Measurements from ENCODE around the gene TRAF7.
"Not testable (repeated sequence)": the region's sequence is repeated elsewhere in the genome, so short reads cannot be mapped to it uniquely, and the experiment has no call there.

TRAF7 gene

DNA sequence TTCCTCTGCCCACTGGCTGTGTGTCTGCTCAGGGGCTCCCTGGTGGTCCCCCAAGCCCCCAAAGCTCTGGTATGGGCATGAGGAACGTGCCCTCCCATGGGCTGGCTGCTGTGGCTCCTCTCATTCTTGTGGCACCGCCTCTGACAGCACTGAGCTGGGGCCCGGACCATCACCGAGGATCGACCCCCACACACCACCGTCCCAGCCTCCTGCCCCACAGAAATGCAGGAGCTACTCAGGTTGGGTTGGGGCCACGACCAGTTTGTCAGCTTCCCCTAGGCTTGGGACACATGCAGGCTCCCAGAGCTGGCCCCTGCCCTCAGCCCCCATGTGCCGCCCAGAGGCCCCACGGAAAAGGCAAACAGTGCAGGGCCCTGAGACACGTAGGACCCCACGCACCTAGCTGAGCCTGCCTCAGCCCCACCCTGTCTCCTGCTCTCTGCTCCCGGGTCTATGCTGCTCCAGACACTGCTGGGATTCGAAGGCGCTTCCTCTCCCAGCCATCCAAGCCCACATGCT, 44.1 kb downstream of the TRAF7 start:
- no peak for DNase-seq (ENCODE audit: low read depth, low spot score)

GRCh38 chr16:2200313-2200712, 44.7 kb downstream of the TRAF7 start:
- DNase-seq (ENCODE audit: low read depth, low spot score): no peak

- DNase-seq (ENCODE audit: low read depth, low spot score): not testable (repeated sequence)
Measured at GRCh38 chr16:2203119-2203688, 47.6 kb downstream of the TRAF7 start.

- no peak for DNase-seq (ENCODE audit: low read depth, low spot score)
Measured at GRCh38 chr16:2204416-2205103, 49.0 kb downstream of the TRAF7 start.

GRCh38 chr16:2205104-2205966, 49.8 kb downstream of the TRAF7 start, which contains the start of gene MLST8:
Gene MLST8, plus strand, starts transcription at chr16:2205454. Its CDS starts 632 bp downstream, at chr16:2206086.
- DNase-seq (ENCODE audit: low read depth, low spot score): peak; percentile 95

GRCh38 chr16:2205967-2206313, 50.4 kb downstream of the TRAF7 start:
- no peak for DNase-seq (ENCODE audit: low read depth, low spot score)

DNA sequence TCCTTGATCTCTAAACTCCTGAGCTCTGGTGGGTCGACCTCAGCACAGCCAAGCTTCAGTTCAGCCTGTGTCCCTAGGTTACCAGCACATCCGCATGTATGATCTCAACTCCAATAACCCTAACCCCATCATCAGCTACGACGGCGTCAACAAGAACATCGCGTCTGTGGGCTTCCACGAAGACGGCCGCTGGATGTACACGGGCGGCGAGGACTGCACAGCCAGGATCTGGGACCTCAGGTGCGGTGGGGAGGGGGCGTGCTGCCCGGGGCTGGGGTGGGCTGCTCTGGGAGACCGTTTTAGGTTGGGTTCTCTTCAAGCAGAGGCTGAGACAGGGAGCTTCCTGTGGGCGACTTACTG, 50.8 kb downstream of the TRAF7 start:
- no peak for DNase-seq (ENCODE audit: low read depth, low spot score)

- no peak for DNase-seq (ENCODE audit: low read depth, low spot score)
Measured at GRCh38 chr16:2206780-2207433, 51.3 kb downstream of the TRAF7 start.

- no peak for DNase-seq (ENCODE audit: low read depth, low spot score)
Measured at GRCh38 chr16:2207872-2208271, 52.3 kb downstream of the TRAF7 start.

- DNase-seq (ENCODE audit: low read depth, low spot score): no peak
Measured at GRCh38 chr16:2208308-2208707, 52.7 kb downstream of the TRAF7 start.

DNA sequence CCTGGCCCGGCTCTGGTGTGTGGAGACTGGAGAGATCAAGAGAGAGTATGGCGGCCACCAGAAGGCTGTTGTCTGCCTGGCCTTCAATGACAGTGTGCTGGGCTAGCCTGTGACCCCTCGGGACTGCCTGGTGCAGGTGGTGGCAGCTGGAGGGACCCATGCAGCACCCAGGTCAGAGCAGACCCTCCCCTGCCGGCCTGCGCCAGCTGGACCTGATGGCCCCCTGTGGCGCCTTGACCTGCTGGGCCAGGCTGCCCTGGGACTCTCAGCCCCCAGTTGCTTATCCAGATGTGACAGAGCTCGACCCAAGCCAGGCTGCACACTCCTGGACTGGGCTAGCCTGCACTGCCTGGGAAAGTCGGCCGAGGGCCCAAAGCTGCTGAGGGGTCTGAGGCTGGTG, 53.2 kb downstream of the TRAF7 start:
- DNase-seq (ENCODE audit: low read depth, low spot score): no peak

DNA sequence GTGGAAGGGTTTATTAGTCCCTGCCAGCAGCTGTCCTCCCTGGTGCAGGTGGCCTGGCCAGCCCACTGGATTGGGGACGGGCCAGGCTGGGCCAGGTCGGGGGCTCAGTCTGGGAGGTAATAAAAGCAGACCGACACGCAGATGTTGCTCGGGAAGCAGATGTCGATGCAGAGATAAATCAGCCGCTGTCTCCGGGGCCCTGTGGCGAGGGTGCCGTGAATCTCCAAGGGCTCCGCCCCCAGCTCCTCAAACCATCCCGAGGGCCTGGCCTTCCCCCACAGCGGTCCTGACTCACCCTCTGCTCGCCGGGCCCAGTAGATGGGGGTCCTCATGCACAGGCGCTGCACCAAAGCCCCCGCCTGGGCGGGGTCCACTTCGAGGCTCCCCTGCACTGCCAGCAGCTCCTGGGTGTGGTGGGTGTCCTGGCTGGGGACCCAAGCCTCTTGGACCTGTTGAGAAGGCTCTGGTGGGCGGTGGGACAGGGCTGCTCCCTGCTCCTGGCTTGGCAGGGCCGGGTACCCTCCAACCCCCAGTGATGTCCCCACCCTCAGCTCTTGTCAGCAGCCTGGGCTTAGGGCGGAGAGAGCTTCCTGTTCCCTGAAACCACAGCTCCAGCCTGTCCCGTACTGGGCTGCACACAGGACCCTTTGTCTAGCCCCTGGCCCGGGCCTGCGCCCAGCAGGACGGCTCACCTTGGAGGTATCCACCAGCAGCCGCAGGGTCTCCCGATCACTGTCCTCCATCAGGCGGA, 53.9 kb downstream of the TRAF7 start:
- DNase-seq (ENCODE audit: low read depth, low spot score): no peak

- DNase-seq (ENCODE audit: low read depth, low spot score): no peak
Measured at GRCh38 chr16:2210009-2210332, 54.4 kb downstream of the TRAF7 start.

- DNase-seq (ENCODE audit: low read depth, low spot score): no peak
Measured at GRCh38 chr16:2210386-2211365, 55.1 kb downstream of the TRAF7 start, which contains the start of gene BRICD5. Gene BRICD5, minus strand, starts transcription at chr16:2210863. Its CDS starts 30 bp downstream, at chr16:2210833.

DNA sequence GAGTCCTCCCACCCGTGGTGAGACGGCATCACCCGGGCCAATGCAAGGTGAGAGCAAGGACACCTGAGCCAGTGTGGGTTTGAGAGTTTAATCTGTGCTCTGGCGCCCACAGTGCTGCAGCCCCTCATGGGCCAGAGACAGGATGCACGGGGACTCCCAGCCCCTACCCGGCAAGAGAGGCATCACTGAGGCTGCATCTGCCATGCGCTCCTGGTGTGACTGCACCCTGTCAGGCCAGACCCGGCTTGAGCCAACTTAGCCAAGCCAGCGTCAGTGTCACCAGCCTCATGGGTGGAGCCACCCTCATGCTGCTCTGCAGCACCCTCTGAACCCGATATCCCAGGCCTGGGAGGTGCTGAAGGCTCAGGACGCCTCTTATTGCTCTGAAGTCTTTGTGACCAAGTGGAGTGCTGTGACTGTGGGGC, 56.4 kb downstream of the TRAF7 start:
- no peak for DNase-seq (ENCODE audit: low read depth, low spot score)

GRCh38 chr16:2212362-2213324, 57.1 kb downstream of the TRAF7 start:
- DNase-seq (ENCODE audit: low read depth, low spot score): peak; percentile 59

- DNase-seq (ENCODE audit: low read depth, low spot score): no peak
Measured at GRCh38 chr16:2213817-2214718, 58.5 kb downstream of the TRAF7 start.

- no peak for DNase-seq (ENCODE audit: low read depth, low spot score)
Measured at GRCh38 chr16:2214719-2214968, 59.1 kb downstream of the TRAF7 start, which contains the start of gene PGP. Gene PGP, minus strand, starts transcription at chr16:2214840. Its CDS starts 63 bp downstream, at chr16:2214777.
